ENCODE data around the gene PJVK. TPM values are rescaled to one million over a fixed set of nuclear protein-coding genes. Genes with fewer than 3 reads are reported as not detected.

PJVK gene
- total RNA-seq, 1 experiment from 2014 or later = 3.7 TPM

GRCh38 chr2:178499640-178500039 is 48.5 kb downstream of the PJVK start:
- TF ChIP-seq SIN3A (IDR thresholded peaks at IDR 0.05; ENCODE audit: borderline replicate concordance, insufficient read depth, low read depth, low read length) (no peak), CTCF (IDR thresholded peaks at IDR 0.05) (no peak), TCF7L2 (IDR thresholded peaks at IDR 0.05; ENCODE audit: low read depth, low read length) (no peak), POLR2AphosphoS5 (IDR thresholded peaks at IDR 0.05; ENCODE audit: low read depth, low read length) (no peak), REST (IDR thresholded peaks at IDR 0.05; ENCODE audit: insufficient read depth in 1 of 2, low read depth in 2 of 2, low read length in 1 of 2) (no peak)
- Histone ChIP-seq H3K27ac (ENCODE audit: low read length) (no peak overlapping the region), H3K36me3 (ENCODE audit: control insufficient read depth, insufficient read depth, low read length) (peaks cover 34% of the 10 kb centered on the region), H3K4me3 (ENCODE audit: low read depth in 2 of 2, low read length in 2 of 2) (no peak overlapping the region), H3K4me1 (ENCODE audit: control insufficient read depth, insufficient read depth, low read length) (no peaks in the 10 kb centered on the region), H3K9me3 (ENCODE audit: control insufficient read depth, insufficient read depth, low read depth, low read length) (no peaks in the 10 kb centered on the region), H3K27me3 (ENCODE audit: control insufficient read depth, insufficient read depth, low read length) (no peaks in the 10 kb centered on the region)
- ATAC-seq = no peak
- in situ Hi-C loops (cut with HindIII; ENCODE audit: low pct_unique_long_range_greater_than_20kb, low sequenced_read_pairs) (no loop called here), intact Hi-C loops (cut with micrococcal nuclease; ENCODE audit: unreplicated experiment) (no loop called here)
- BruUV-seq (replicated peaks) = no TSS peak
- ChIA-PET POLR2A (no interaction called here), CTCF (no interaction called here)
- no peak for DNase-seq (ENCODE audit: low read depth, low spot score)

GRCh38 chr2:178502751-178503150 is 51.6 kb downstream of the PJVK start:
- no peak for TF ChIP-seq SIN3A (IDR thresholded peaks at IDR 0.05; ENCODE audit: borderline replicate concordance, insufficient read depth, low read depth, low read length)
- no peak for TF ChIP-seq POLR2AphosphoS5 (IDR thresholded peaks at IDR 0.05; ENCODE audit: low read depth, low read length)
- TF ChIP-seq CTCF (IDR thresholded peaks at IDR 0.05) = no peak
- TF ChIP-seq TCF7L2 (IDR thresholded peaks at IDR 0.05; ENCODE audit: low read depth, low read length) = no peak
- no peak for TF ChIP-seq REST (IDR thresholded peaks at IDR 0.05; ENCODE audit: insufficient read depth in 1 of 2, low read depth in 2 of 2, low read length in 1 of 2)
- BruUV-seq (replicated peaks) = no TSS peak
- no peaks in the 10 kb centered on the region for H3K4me1 ChIP-seq (ENCODE audit: control insufficient read depth, insufficient read depth, low read length)

More at GRCh38 chr2:178502751-178503150, 51.6 kb downstream of the PJVK start:
- H3K36me3 ChIP-seq (ENCODE audit: control insufficient read depth, insufficient read depth, low read length) = peaks cover 38% of the 10 kb centered on the region
- no peak overlapping the region for H3K4me3 ChIP-seq (ENCODE audit: low read depth in 2 of 2, low read length in 2 of 2)
- in situ Hi-C loops (cut with HindIII; ENCODE audit: low pct_unique_long_range_greater_than_20kb, low sequenced_read_pairs) (no loop called here), intact Hi-C loops (cut with micrococcal nuclease; ENCODE audit: unreplicated experiment) (no loop called here)
- POLR2A ChIA-PET = no interaction called here
- no peaks in the 10 kb centered on the region for H3K9me3 ChIP-seq (ENCODE audit: control insufficient read depth, insufficient read depth, low read depth, low read length)
- ATAC-seq (no peak), DNase-seq (ENCODE audit: low read depth, low spot score) (no peak)
- no peak overlapping the region for H3K27ac ChIP-seq (ENCODE audit: low read length)
- H3K27me3 ChIP-seq (ENCODE audit: control insufficient read depth, insufficient read depth, low read length) = no peaks in the 10 kb centered on the region
- CTCF ChIA-PET = no interaction called here
